Endothelial cell of umbilical vein (primary cell): ENCODE data around the gene SELENOO. TPM values are rescaled to one million over a fixed set of nuclear protein-coding genes. Genes with fewer than 3 reads are reported as not detected.

Experiments used
- BruUV-seq: library from RNA; stranded (reverse); fragments of 400-500 nt; replicated peaks from 2 replicates; lab custom pipeline; 2021; lab: Mats Ljungman, UMichigan
- CTCF ChIA-PET: fragments of 300-600, 350-600 bp; sonication (Branson Sonifier 250); formaldehyde crosslinking; loops from one replicate; lab custom pipeline; 2021; ENCODE audit warnings: antibody characterized with exemption, inconsistent platforms; lab: Charles Lee
- POLR2A ChIA-PET: fragments of 300-600, 350-600 bp; sonication (Branson Sonifier 250); formaldehyde crosslinking; loops from one replicate; lab custom pipeline; 2021; ENCODE audit warnings: antibody characterized with exemption, inconsistent platforms; lab: Charles Lee
- DNase-seq: peaks from one replicate; pipeline ENCODE4 v3.0.0-alpha.2; 2011; ENCODE audit warnings: low read depth, low spot score
- FAIRE-seq: peaks from 2 replicates; lab custom pipeline; 2011; peaks lifted over from hg19 to GRCh38; lab: Jason Lieb, UNC
- H2AFZ ChIP-seq: 2 replicates; pipeline ENCODE4 v1.6.0; 2012; ENCODE audit warnings: low read depth, low read length, control low read depth, inconsistent platforms
- H3K27ac ChIP-seq: 2 replicates; pipeline ENCODE4 v1.5.1; 2011; ENCODE audit warnings: low read depth, mild to moderate bottlenecking, control low read depth, low read length, moderate library complexity; ENCODE audit not compliant: insufficient read depth
- H3K27me3 ChIP-seq, 2 experiments: 2 replicates each; pipeline versions ENCODE4 v1.6.0 to v1.6.1; 2011; ENCODE audit warnings: low read length in 2 of 2, mixed read lengths in 1 of 2; ENCODE audit not compliant: control insufficient read depth in 2 of 2, insufficient read depth in 2 of 2
- H3K36me3 ChIP-seq, 2 experiments: 2 replicates in 1 of 2; 3 replicates in 1 of 2; pipeline ENCODE4 v1.5.1; 2011; ENCODE audit warnings: low read length in 2 of 2, mild to moderate bottlenecking in 1 of 2, moderate library complexity in 1 of 2; ENCODE audit not compliant: control insufficient read depth in 2 of 2, insufficient read depth in 2 of 2; ENCODE audit errors: extremely low read depth in 1 of 2
- H3K4me1 ChIP-seq: 3 replicates; pipeline ENCODE4 v1.5.1; 2011; ENCODE audit warnings: mild to moderate bottlenecking, low read length; ENCODE audit not compliant: control insufficient read depth, insufficient read depth; ENCODE audit errors: extremely low read depth
- H3K4me2 ChIP-seq: 2 replicates; pipeline ENCODE4 v1.6.1; 2011; ENCODE audit warnings: low read length, control low read depth, mixed read lengths; ENCODE audit not compliant: insufficient read depth
- H3K4me3 ChIP-seq, 3 experiments: fragments of 200-600 bp in 1 of 3; sonication (generic), shearing (Covaris generic) in 1 of 3; replicated peaks in 1 of 3; 2 replicates each; pipeline ENCODE4 v1.5.1; 2011 to 2016; ENCODE audit warnings: control low read depth in 3 of 3, low read length in 3 of 3, mild to moderate bottlenecking in 2 of 3, inconsistent platforms in 1 of 3, low read depth in 1 of 3, moderate library complexity in 1 of 3; ENCODE audit not compliant: insufficient read depth in 1 of 3
- H3K79me2 ChIP-seq: 2 replicates; pipeline ENCODE4 v1.6.0; 2012; ENCODE audit warnings: low read length, inconsistent platforms; ENCODE audit not compliant: control insufficient read depth, insufficient read depth
- H3K9ac ChIP-seq: replicated peaks from 2 replicates; pipeline ENCODE3; 2011; ENCODE audit warnings: low read length, control low read depth; ENCODE audit not compliant: insufficient read depth; ENCODE audit errors: extremely low read depth
- H3K9me1 ChIP-seq: replicated peaks from 3 replicates; pipeline ENCODE4 v1.6.0; 2011; ENCODE audit warnings: mild to moderate bottlenecking, low read length; ENCODE audit not compliant: control insufficient read depth, insufficient read depth; ENCODE audit errors: extremely low read depth
- H3K9me3 ChIP-seq: replicated peaks from 2 replicates; pipeline ENCODE4 v1.5.1; 2012; ENCODE audit warnings: low read length, inconsistent platforms; ENCODE audit not compliant: control insufficient read depth, insufficient read depth
- H4K20me1 ChIP-seq: replicated peaks from 2 replicates; pipeline ENCODE3; 2011; ENCODE audit warnings: mild to moderate bottlenecking, low read length; ENCODE audit not compliant: control insufficient read depth, insufficient read depth; ENCODE audit errors: extremely low read depth
- FOS ChIP-seq: IDR thresholded peaks from 2 replicates; pipeline ENCODE4 v1.6.1; 2011; ENCODE audit warnings: mild to moderate bottlenecking, low read length, moderate library complexity, borderline replicate concordance; ENCODE audit not compliant: insufficient read depth
- JUN ChIP-seq: IDR thresholded peaks from 2 replicates; pipeline ENCODE4 v1.6.1; 2011; ENCODE audit warnings: borderline replicate concordance, low read depth; ENCODE audit not compliant: insufficient read length, insufficient read depth
- MAX ChIP-seq: IDR thresholded peaks from 2 replicates; pipeline ENCODE4 v1.6.1; 2011; ENCODE audit not compliant: insufficient read depth, insufficient read length
- dilution Hi-C: fragments of 300-500 bp; cut with MboI; formaldehyde crosslinking; loops from one replicate; pipeline ENCODE4 v1.15.0; 2019; ENCODE audit warnings: low sequenced_read_pairs; ENCODE audit not compliant: extremely low pct_ligation_motif_present
- intact Hi-C: fragments of 100-400 bp; cut with micrococcal nuclease; formaldehyde crosslinking; loops from one replicate; pipeline ENCODE4 v1.10.0; 2022
- polyA plus RNA-seq, 4 experiments: library from polyadenylated mRNA; depleted of rRNA in 3 of 4; stranded (reverse) in 3 of 4; unstranded in 1 of 4; fragments of >200 nt; gene quantifications; 2 replicates each; pipeline versions ENCODE4 v1.2.1 to v1.2.3, GENCODE V29; 2011 to 2012; ENCODE audit warnings: missing spikeins in 1 of 4
- total RNA-seq: library from RNA; stranded (reverse); gene quantifications from 2 replicates; pipeline ENCODE4 v1.2.3, GENCODE V29; 2021

Gene SELENOO
- total and polyA plus RNA-seq, 2 donors (not counting 3 experiments of a cell fraction or from before 2014, with no cell fraction given): 24.1 to 37.5 TPM

GRCh38 chr22:50246242-50247175 is 45.7 kb downstream of the SELENOO start:
- CTCF ChIA-PET: no interaction called here

GRCh38 chr22:50247748-50248147 is 46.9 kb downstream of the SELENOO start:
- Histone ChIP-seq H3K9ac (no peak overlapping the region), H2AFZ (no peak overlapping the region), H3K79me2 (peaks cover 25% of the 10 kb centered on the region), H3K27me3 (no peaks in the 10 kb centered on the region), H3K4me2 (no peak overlapping the region), H3K36me3 (peaks cover 0 to 6% of the 10 kb centered on the region in 2 experiments), H3K4me3 (no peak overlapping the region), H3K4me1 (peaks cover 27% of the 10 kb centered on the region), H3K27ac (peak overlapping the region; percentile 3), H3K9me1 (no peaks in the 10 kb centered on the region), H3K9me3 (no peaks in the 10 kb centered on the region), H4K20me1 (no peaks in the 10 kb centered on the region)
- FAIRE-seq: peak; percentile 72
- CTCF ChIA-PET: interaction anchor here (1.0 kb wide), 1 partner anchor 20 kb away, joined by 3 read pairs; no protein-coding TSS in a partner anchor
- peak; percentile 45 for DNase-seq
- TF ChIP-seq FOS (peak; percentile 33), MAX (no peak)
- BruUV-seq: no TSS peak
- intact Hi-C loops (no loop called here), dilution Hi-C loops (no loop called here)
- POLR2A ChIA-PET: no interaction called here

More at GRCh38 chr22:50246242-50247175, 45.7 kb downstream of the SELENOO start:
- H3K36me3 ChIP-seq: peaks cover 0 to 6% of the 10 kb centered on the region in 2 experiments
- H3K9me3 ChIP-seq: no peaks in the 10 kb centered on the region
- H3K27ac ChIP-seq: no peak overlapping the region
- BruUV-seq: TSS peak; percentile 26
- H3K4me3 ChIP-seq: no peak overlapping the region
- dilution Hi-C loops: no loop called here
- H3K27me3 ChIP-seq: no peaks in the 10 kb centered on the region
- intact Hi-C loops: no loop called here
- no peaks in the 10 kb centered on the region for H4K20me1 ChIP-seq
- peaks cover 35% of the 10 kb centered on the region for H3K4me1 ChIP-seq
- POLR2A ChIA-PET: no interaction called here
- FAIRE-seq: no peak
- no peak overlapping the region for H3K4me2 ChIP-seq
- no peak for TF ChIP-seq JUN
- DNase-seq: no peak
- no peak overlapping the region for H3K9ac ChIP-seq
- peaks cover 33% of the 10 kb centered on the region for H3K79me2 ChIP-seq
- no peaks in the 10 kb centered on the region for H3K9me1 ChIP-seq
- H2AFZ ChIP-seq: no peak overlapping the region
